GM23338 (cell line): ENCODE results near the gene RMC1.

Source experiments
- CREB1 ChIP-seq: fragments of 250-450 bp; sonication (Bioruptor Pico); IDR thresholded peaks from 2 replicates; pipeline ENCODE4 v1.5.0; 2020; ENCODE audit warnings: low read depth, mild to moderate bottlenecking, moderate library complexity
- CTCF ChIP-seq, 2 experiments: fragments of 200-600 bp in 1 of 2; sonication (generic) in 1 of 2; conservative IDR thresholded peaks; 2 replicates each; pipeline versions ENCODE4 v1.5.1 to v1.6.1; 2016 to 2017; ENCODE audit warnings: antibody characterized with exemption in 2 of 2, low read depth in 2 of 2, mild to moderate bottlenecking in 2 of 2, moderate library complexity in 1 of 2
- ETS1 ChIP-seq: IDR thresholded peaks from 2 replicates; pipeline ENCODE4 v1.6.1; 2016; ENCODE audit warnings: antibody characterized with exemption
- EZH2 ChIP-seq: fragments of 200-600 bp; sonication (generic); IDR thresholded peaks from one replicate; pipeline ENCODE4 v1.8.0; 2017; ENCODE audit warnings: antibody characterized with exemption, mild to moderate bottlenecking, low read depth; ENCODE audit not compliant: unreplicated experiment
- EZH2phosphoT487 ChIP-seq: fragments of 200-600 bp; sonication (generic); IDR thresholded peaks from one replicate; pipeline ENCODE4 v1.8.1; 2018; ENCODE audit warnings: antibody characterized with exemption; ENCODE audit not compliant: unreplicated experiment
- JUNB ChIP-seq: IDR thresholded peaks from one replicate; pipeline ENCODE4 v1.6.1; 2016; ENCODE audit warnings: antibody characterized with exemption; ENCODE audit not compliant: unreplicated experiment
- POLR2AphosphoS5 ChIP-seq: IDR thresholded peaks from 2 replicates; pipeline ENCODE4 v1.6.1; 2016; ENCODE audit warnings: antibody characterized with exemption, low read depth
- REST ChIP-seq: IDR thresholded peaks from one replicate; pipeline ENCODE4 v1.6.1; 2018; ENCODE audit warnings: antibody characterized with exemption; ENCODE audit not compliant: unreplicated experiment
- STAT1 ChIP-seq: IDR thresholded peaks from one replicate; pipeline ENCODE4 v1.6.1; 2016; ENCODE audit warnings: antibody characterized with exemption; ENCODE audit not compliant: unreplicated experiment
- ZNF114 ChIP-seq: fragments of 250-450 bp; sonication (Bioruptor Pico); IDR thresholded peaks from 2 replicates; pipeline ENCODE4 v1.5.0; 2020; ENCODE audit warnings: mild to moderate bottlenecking, moderate library complexity
- ZNF331 ChIP-seq: fragments of 250-450 bp; sonication (Bioruptor Pico); IDR thresholded peaks from 2 replicates; pipeline ENCODE4 v1.5.0; 2020; ENCODE audit warnings: low read depth, mild to moderate bottlenecking, moderate library complexity

- no peak for TF ChIP-seq EZH2phosphoT487
- no peak for TF ChIP-seq CTCF (conservative IDR thresholded peaks at IDR 0.05; ENCODE audit: low read depth in 2 of 2)
- no peak for TF ChIP-seq CREB1
- TF ChIP-seq EZH2 = no peak
- no peak for TF ChIP-seq POLR2AphosphoS5
- no peak for TF ChIP-seq STAT1
- no peak for TF ChIP-seq REST
- no peak for TF ChIP-seq JUNB
- TF ChIP-seq ETS1 = no peak
- TF ChIP-seq ZNF114 (CRISPR knock-in tag) = no peak
- TF ChIP-seq ZNF331 (CRISPR knock-in tag) = no peak
Measured at GRCh38 chr18:23572570-23572969, 69.3 kb downstream of the RMC1 start.
